GM12872 (cell line): ENCODE data around the gene CCT3.

ENCODE experiments used
- TF ChIP-seq, protein P1 (sequence below): IDR thresholded peaks from 3 replicates; pipeline ENCODE4 v1.5.1; 2011; ENCODE audit warnings: low read depth, mild to moderate bottlenecking, low read length, moderate library complexity; ENCODE audit not compliant: insufficient read depth

The CCT3 gene

DNA sequence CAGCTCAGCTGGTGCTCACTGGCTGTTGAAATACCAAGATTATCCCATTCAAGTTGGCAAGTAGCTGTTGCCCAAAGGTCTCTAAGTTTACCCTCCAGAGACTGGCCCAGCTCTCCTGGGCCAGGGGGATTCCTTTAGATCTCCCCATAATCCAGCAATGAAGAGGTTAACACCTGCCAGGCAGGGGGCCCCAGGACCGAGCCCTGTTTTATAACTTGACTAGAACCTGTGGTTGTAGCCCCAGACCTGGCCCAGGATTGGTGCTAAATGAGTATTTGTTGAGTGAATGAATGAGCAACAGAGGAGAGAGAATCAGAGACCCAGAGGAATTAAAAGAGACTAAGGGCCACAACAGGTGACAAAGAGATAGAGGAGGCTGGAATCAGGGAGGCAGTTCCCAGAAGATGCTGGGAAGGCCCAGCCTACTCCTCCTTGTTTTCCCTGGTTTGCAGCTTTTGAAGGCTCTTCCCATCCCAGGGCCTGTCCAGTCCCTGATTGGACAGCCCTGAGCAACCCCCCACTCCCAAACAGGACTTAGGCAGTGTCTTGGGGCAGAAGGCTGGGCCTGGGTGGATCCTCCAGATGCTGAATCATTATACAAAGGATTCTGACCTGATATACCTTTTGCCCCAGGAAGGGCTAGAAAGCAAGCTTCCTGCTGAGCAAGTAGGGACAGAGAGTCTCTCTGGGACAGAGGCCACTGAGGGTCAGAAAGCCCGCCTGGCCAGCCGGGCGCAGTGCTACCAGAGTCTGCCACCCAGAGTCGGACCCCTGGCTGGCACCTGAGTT lies 28.5 kb upstream of the CCT3 start:
- TF ChIP-seq, protein P1, sequence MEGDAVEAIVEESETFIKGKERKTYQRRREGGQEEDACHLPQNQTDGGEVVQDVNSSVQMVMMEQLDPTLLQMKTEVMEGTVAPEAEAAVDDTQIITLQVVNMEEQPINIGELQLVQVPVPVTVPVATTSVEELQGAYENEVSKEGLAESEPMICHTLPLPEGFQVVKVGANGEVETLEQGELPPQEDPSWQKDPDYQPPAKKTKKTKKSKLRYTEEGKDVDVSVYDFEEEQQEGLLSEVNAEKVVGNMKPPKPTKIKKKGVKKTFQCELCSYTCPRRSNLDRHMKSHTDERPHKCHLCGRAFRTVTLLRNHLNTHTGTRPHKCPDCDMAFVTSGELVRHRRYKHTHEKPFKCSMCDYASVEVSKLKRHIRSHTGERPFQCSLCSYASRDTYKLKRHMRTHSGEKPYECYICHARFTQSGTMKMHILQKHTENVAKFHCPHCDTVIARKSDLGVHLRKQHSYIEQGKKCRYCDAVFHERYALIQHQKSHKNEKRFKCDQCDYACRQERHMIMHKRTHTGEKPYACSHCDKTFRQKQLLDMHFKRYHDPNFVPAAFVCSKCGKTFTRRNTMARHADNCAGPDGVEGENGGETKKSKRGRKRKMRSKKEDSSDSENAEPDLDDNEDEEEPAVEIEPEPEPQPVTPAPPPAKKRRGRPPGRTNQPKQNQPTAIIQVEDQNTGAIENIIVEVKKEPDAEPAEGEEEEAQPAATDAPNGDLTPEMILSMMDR = no peak

DNA sequence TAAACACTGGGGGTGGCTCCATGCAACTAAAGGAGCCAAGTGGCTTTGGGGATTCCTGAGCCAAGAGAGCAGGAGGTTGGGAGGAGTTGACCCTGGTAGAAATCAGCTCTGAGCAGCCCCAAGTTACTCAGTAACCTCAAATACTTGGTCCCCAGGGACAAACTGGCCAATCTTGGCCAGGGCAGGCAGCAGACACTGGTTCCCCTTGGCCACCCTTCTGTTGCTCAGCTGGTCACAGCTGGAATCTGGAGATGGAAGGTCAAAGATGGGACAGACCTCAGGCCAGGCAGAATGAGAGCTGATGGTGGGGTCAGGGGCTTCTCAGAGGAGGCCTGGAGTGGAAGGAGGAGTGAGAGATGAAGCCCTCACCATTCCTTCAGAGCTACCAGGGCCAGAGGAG lies 27.7 kb upstream of the CCT3 start:
- TF ChIP-seq, protein P1 = no peak

DNA sequence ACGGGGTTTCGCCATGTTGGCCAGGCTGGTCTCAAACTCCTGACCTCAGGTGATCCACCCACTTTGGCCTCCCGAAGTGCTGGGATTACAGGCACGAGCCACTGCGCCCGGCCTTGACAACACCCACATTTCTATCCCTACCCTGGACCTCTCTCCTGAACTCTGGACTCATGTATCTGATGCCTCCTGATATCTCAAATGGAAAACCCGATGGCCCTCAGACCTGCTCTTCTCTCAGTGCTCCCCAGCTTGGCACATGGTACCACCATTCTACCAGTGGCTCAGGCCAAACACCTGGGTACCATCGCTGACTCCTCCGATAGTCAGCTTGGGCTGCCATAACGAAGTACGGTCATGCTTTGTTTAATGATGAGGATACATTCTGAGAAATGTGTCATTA lies 22.4 kb upstream of the CCT3 start:
- TF ChIP-seq, protein P1 = no peak

DNA sequence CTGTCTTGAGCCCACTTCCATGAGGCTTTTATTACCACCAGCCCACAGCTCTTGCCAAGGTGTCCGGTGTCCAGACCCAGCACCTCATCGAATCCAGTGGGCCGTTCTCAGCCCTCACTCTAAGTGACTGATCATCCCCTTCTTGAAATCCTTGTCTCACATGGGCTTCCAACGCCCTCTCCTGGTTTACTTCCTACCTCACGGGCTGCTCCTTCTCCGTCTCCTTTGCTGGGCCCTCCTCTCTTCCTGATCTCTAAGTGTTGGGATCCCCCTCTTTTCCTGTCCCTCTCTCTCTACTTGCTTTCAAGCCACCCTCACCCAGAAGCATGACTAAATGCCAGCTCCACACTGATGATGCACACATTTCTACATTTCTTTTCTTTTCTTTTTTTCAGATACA lies 21.9 kb upstream of the CCT3 start:
- TF ChIP-seq, protein P1 = no peak

DNA sequence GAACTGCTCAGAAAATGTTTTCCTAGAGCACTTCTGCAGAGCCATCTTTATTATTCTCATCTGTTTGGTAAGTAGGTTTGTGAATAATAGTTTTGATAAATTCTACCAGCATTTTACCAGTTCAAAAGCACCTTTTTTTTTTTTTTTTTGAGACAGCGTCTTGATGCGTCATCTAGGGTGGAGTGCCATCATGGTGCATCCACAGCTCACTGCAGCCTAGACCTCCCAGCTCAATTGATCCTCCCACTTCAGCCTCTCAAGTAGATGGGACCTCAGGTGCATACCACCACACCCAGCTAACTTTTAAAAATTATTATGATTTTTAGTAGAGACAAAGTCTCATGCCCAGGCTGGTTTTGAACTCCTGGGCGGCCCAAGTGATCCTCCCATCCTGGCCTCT lies 21.2 kb upstream of the CCT3 start:
- TF ChIP-seq, protein P1 = no peak

DNA sequence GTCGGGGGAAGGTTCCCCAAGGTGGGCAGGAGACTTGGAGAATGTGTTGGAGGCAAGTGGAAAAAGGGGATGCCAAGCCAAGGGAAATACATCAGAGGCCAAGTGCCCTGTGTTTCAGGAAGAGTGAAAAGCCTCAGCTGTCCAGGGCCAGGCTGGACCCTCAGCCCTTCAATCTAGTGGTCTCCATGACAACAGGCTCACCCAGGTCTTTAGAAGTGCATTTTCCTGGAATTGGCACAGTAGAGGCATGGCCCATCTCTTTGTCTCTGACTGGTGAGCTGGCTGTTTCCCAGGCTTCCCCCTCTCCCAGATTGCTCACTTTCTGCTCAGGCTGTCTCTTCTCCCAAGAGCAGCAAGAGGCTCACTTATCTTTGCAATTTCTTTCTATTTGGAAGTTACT lies 20.5 kb upstream of the CCT3 start:
- TF ChIP-seq, protein P1 = no peak

DNA sequence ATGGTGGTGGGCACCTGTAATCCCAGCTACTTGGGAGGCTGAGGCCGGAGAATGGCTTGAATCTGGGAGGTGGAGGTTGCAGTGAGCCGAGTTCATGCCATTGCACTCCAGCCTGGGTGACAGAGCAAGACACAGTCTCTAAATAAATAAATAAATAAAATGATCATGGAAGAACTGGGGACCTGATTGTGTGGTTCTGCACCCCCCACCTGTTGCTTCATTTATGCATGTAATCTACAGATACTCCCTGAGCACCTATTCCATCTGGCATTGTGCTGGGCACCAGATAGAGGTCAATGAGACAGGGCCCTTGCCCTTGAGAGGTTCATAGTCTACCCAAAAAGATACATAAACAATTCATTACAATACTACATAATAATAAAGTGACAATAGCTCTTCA lies 19.9 kb upstream of the CCT3 start:
- TF ChIP-seq, protein P1 = no peak
